Right renal pelvis (tissue), 4 donors: ENCODE results near the gene SERPINB12. TPM values are rescaled to one million over a fixed set of nuclear protein-coding genes. Genes with fewer than 3 reads are reported as not detected.

ENCODE experiments used
- DNase-seq, 4 donors: peaks; one replicate each; pipeline ENCODE4 v3.0.0-alpha.2; 2013; ENCODE audit warnings: low read depth in 4 of 4, low spot score in 3 of 4, missing footprints in 1 of 4
- polyA plus RNA-seq, 4 donors: library from polyadenylated mRNA; unstranded; fragments of 120-200 nt; gene quantifications; one replicate each; pipeline ENCODE4 v1.2.1, GENCODE V29; 2013; ENCODE audit not compliant: insufficient read length in 4 of 4

The SERPINB12 gene
- polyA plus RNA-seq, 4 donors, result 0.04 TPM; not detected in 3

GRCh38 chr18:63592471-63592870, 50.3 kb downstream of the SERPINB12 start:
- no peak for DNase-seq

DNA sequence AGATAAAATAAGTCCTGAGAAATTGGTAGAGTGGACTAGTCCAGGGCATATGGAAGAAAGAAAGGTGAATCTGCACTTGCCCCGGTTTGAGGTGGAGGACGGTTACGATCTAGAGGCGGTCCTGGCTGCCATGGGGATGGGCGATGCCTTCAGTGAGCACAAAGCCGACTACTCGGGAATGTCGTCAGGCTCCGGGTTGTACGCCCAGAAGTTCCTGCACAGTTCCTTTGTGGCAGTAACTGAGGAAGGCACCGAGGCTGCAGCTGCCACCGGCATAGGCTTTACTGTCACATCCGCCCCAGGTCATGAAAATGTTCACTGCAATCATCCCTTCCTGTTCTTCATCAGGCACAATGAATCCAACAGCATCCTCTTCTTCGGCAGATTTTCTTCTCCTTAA, 54.8 kb downstream of the SERPINB12 start:
- no peak for DNase-seq

DNA sequence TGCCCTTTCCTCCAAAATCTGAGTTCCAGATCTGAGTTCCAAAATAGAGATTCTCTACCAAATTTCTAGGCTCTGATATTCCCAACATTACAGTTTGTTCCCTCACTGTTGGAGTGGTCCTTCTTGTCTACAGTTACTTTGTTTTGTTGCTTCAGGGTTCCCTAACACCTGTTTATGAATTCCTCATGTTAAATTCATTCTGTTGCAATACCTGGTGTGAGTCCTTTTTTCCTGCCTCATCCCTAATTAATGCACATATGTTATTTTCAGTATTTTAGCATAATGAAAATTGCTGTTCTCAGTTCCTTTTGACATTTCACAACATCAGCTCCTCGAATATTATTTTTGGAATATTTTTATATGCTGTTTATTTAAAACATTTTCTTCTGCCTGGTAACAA, 61.2 kb downstream of the SERPINB12 start:
- no peak for DNase-seq

GRCh38 chr18:63603772-63604171, 61.6 kb downstream of the SERPINB12 start:
- no peak for DNase-seq

DNA sequence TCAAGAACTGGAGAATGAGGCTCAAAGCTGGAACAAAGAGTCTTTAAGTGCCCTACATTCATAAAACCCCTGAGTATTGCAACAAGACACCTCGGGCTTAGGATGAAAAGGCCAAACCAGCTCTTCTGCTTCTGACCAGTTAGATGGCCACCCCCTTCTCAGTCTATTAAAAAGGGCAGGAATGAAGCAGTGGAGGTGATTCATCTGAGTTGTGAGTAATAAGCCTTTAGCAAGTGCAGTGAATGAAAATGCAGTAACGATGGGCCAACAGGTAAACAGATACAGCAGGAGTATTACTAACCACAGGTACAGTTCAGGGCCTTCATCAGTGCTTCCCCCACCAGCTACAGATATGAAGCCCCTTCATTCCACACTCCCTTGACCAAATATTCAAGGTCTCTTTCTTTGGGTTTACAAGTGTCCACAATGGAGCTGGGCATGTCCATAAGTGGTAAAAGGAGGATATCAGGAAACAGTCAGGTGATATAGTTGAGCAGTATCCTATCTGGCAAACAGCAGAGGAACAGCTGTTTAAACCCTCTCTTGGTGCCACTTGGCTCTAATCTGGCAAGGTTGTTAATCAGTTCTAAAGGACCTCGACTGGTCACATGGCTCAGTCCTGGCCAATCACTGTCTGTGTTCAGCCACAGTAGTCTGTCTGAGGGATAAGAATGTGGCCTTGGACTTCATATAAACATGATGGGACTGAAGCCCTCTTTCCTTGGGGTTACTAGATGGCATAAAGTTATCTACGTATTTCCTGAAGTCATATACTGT, 62.8 kb downstream of the SERPINB12 start:
- DNase-seq, result no peak

- no peak for DNase-seq
Observed at GRCh38 chr18:63606526-63606925, 64.4 kb downstream of the SERPINB12 start.

GRCh38 chr18:63613420-63613819, 71.3 kb downstream of the SERPINB12 start:
- DNase-seq, result no peak

DNA sequence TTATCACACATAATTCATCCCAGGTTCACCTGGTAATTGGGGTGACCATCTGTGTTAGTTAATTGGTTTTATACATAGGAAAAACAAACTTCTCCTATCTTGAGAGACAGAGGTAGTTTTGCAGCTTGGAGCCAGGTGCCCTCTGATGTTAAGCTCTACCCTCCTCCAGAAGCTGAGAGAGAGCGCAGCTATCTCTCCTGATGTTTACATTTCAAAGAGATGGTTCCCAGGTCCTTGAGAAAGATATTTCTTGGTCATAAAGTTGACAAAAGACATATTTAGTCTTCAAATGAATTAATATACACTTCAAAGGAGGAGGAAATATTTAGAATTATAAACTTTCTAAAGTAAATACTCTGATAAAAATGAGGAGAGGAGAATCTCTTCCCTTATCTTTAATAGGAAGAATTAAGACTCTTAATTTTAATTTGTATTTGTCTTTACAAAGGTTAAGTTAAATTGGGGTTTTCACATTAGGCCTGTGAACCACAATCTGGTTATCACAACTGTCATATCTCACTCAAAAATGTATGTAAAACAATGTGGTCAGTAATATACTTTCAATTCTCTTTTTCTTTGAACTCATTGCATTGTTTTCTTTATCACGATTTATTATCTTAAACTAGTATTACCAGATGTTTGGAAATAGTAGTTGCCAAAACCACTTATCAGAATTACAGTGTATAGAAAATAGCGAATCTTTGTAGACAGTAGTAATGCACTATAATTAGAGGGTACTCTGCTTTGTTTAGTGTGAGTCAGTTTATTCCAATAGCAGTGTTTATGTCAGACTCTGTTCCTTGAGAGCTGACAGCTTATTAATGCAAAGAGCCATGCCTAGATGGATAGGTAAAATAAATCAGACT, 75.1 kb downstream of the SERPINB12 start:
- no peak for DNase-seq

GRCh38 chr18:63617915-63618234, 75.7 kb downstream of the SERPINB12 start:
- DNase-seq, result no peak

Other genes starting within 250 kb of the SERPINB12 start
- 10 to 100 TPM; 23.3 to 28.8 (median 27.1) TPM for gene BCL2, start 222.6 kb upstream of the SERPINB12 start, polyA plus RNA-seq
- gene KDSR, start 175.2 kb upstream of the SERPINB12 start, polyA plus RNA-seq, result 10 to 100 TPM; 42.9 to 48.8 (median 47.9) TPM
- 10 to 100 TPM; 52.8 to 64.9 (median 63.1) TPM for gene VPS4B, start 119.9 kb upstream of the SERPINB12 start, polyA plus RNA-seq
- under 1 TPM in 1 of 4 donors, not detected in 3; 0.04 TPM for gene SERPINB5, start 65.4 kb upstream of the SERPINB12 start, polyA plus RNA-seq
- gene SERPINB13, start 45.0 kb downstream of the SERPINB12 start, polyA plus RNA-seq, result under 1 TPM in 1 of 4 donors, not detected in 3; 0.01 TPM
- under 1 TPM in 1 of 4 donors, not detected in 3; 0.06 TPM for gene SERPINB4, start 101.9 kb downstream of the SERPINB12 start, polyA plus RNA-seq
- gene SERPINB3, start 119.5 kb downstream of the SERPINB12 start, polyA plus RNA-seq, result under 1 TPM in 3 of 4 donors, not detected in 1; 0.09 to 0.22 (median 0.17) TPM
- gene SERPINB11, start 160.6 kb downstream of the SERPINB12 start, polyA plus RNA-seq, result not detected
- gene SERPINB7, start 233.0 kb downstream of the SERPINB12 start, polyA plus RNA-seq, result under 1 TPM; 0.55 to 0.90 (median 0.65) TPM